GM12878 (cell line): ENCODE measurements around the gene MS4A4E. TPM values are rescaled to one million over a fixed set of nuclear protein-coding genes. Genes with fewer than 3 reads are reported as not detected.
A peak's percentile ranks its signal among the peaks of the same experiment; 100 is the strongest.

Experiments used
- BACH1 ChIP-seq: fragments of 450-650 bp; IDR thresholded peaks from 2 replicates; pipeline ENCODE4 v1.6.1; 2017; ENCODE audit warnings: mild to moderate bottlenecking, borderline replicate concordance
- BHLHE40 ChIP-seq, 2 experiments: fragments of 450-650 bp in 1 of 2; IDR thresholded peaks; 2 replicates each; pipeline ENCODE4 v1.6.1; 2011 to 2017; ENCODE audit warnings: low read depth in 2 of 2, borderline replicate concordance in 1 of 2, improper control_type of control experiment in 1 of 2, low read length in 1 of 2, mild to moderate bottlenecking in 1 of 2
- CEBPB ChIP-seq, 2 experiments: fragments of 150-350 bp in 1 of 2; IDR thresholded peaks; 2 replicates each; pipeline ENCODE4 v1.6.1; 2012 to 2014; ENCODE audit warnings: low read depth in 2 of 2, low read length in 2 of 2, borderline replicate concordance in 1 of 2, inconsistent platforms in 1 of 2
- DPF2 ChIP-seq: fragments of 450-650 bp; IDR thresholded peaks from 2 replicates; pipeline ENCODE4 v1.6.1; 2017; ENCODE audit warnings: mild to moderate bottlenecking
- EGR1 ChIP-seq, 2 experiments: IDR thresholded peaks; 1 replicate in 1 of 2; 2 replicates in 1 of 2; pipeline ENCODE4 v1.6.1; 2011 to 2012; ENCODE audit warnings: low read depth in 2 of 2, low read length in 2 of 2, borderline replicate concordance in 1 of 2, mild to moderate bottlenecking in 1 of 2, moderate library complexity in 1 of 2
- IKZF1 ChIP-seq: fragments of 450-650 bp; conservative IDR thresholded peaks from 2 replicates; pipeline ENCODE4 v1.6.1; 2017; ENCODE audit warnings: antibody characterized with exemption, mild to moderate bottlenecking
- IKZF2 ChIP-seq, 2 experiments: fragments of 450-650 bp; IDR thresholded peaks; 2 replicates each; pipeline ENCODE4 v1.6.1; 2017; ENCODE audit warnings: mild to moderate bottlenecking in 2 of 2, moderate library complexity in 2 of 2
- JUNB ChIP-seq: IDR thresholded peaks from 2 replicates; pipeline ENCODE4 v1.6.1; 2016; ENCODE audit warnings: antibody characterized with exemption, mild to moderate bottlenecking
- NBN ChIP-seq: fragments of 450-650 bp; IDR thresholded peaks from 2 replicates; pipeline ENCODE4 v1.6.1; 2016
- NFIC ChIP-seq: IDR thresholded peaks from 2 replicates; pipeline ENCODE4 v1.6.1; 2012; ENCODE audit warnings: low read depth, mild to moderate bottlenecking, inconsistent platforms, low read length, moderate library complexity
- POLR2AphosphoS2 ChIP-seq: IDR thresholded peaks from 2 replicates; pipeline ENCODE4 v1.6.1; 2011; ENCODE audit warnings: low read depth, mild to moderate bottlenecking, low read length, improper control_type of control experiment, moderate library complexity
- RELA ChIP-seq: fragments of 450-650 bp; IDR thresholded peaks from 2 replicates; pipeline ENCODE4 v1.8.0; 2014; ENCODE audit warnings: borderline replicate concordance; ENCODE audit not compliant: partially characterized antibody
- REST ChIP-seq: IDR thresholded peaks from 2 replicates; pipeline ENCODE4 v1.6.1; 2012; ENCODE audit warnings: mild to moderate bottlenecking, low read depth, low read length
- SIN3A ChIP-seq: IDR thresholded peaks from 2 replicates; pipeline ENCODE4 v1.6.1; 2012; ENCODE audit warnings: low read depth, low read length, improper control_type of control experiment
- SMARCA5 ChIP-seq: fragments of 450-650 bp; IDR thresholded peaks from 2 replicates; pipeline ENCODE4 v1.6.1; 2017; ENCODE audit warnings: mild to moderate bottlenecking
- polyA plus RNA-seq, 11 experiments: library from polyadenylated mRNA; depleted of rRNA in 4 of 11; unstranded in 6 of 11; stranded (reverse) in 5 of 11; fragments of >200 nt; fragmentation: Nextera tagmentation in 4 of 11; fragmentation: Illumina TruSeq in 1 of 11; extraction: Ambion mirVana in 4 of 11; extraction: Trizol in 1 of 11; gene quantifications; 1 replicate in 1 of 11; 2 replicates in 10 of 11; pipeline versions ENCODE4 v1.2.1 to v1.2.3, GENCODE V29; 2011 to 2016; ENCODE audit warnings: inconsistent platforms in 2 of 11, missing spikeins in 2 of 11, low read depth in 1 of 11
- total RNA-seq, 4 experiments: library from RNA; depleted of rRNA in 3 of 4; stranded (reverse); fragments of >200 nt in 3 of 4; fragmentation: Illumina TruSeq in 1 of 4; extraction: Trizol in 1 of 4; gene quantifications; 2 replicates each; pipeline versions ENCODE4 v1.2.1 to v1.2.3, GENCODE V29; 2013 to 2021

Gene MS4A4E
- total and polyA plus RNA-seq, 10 of the 15 experiments (the other 5 are each of a cell fraction or from before 2014, with no cell fraction given): 0.06 to 0.92 (median 0.45) TPM; not detected in 3

GRCh38 chr11:60175860-60176275 is 67.1 kb downstream of the MS4A4E start (continued):
- TF ChIP-seq REST (no peak), EGR1 (IDR thresholded peaks at IDR 0.05; ENCODE audit: borderline replicate concordance in 1 of 2, low read depth in 2 of 2, low read length in 2 of 2) (peak in 1 of 2 experiments; percentile 26; a peak in 1 of 3 replicates), IKZF2 (IDR thresholded peaks at IDR 0.05) (peak; percentile 73 to 85; a peak in 2 of 4 replicates), BHLHE40 (IDR thresholded peaks at IDR 0.05; ENCODE audit: borderline replicate concordance in 1 of 2, low read depth in 2 of 2, low read length in 1 of 2) (peak in 1 of 2 experiments; percentile 68; a peak in 1 of 4 replicates), SMARCA5 (no peak), NBN (peak; percentile 74), RELA (peak; percentile 32), SIN3A (no peak), CEBPB (IDR thresholded peaks at IDR 0.05; ENCODE audit: borderline replicate concordance in 1 of 2, low read depth in 2 of 2, low read length in 2 of 2) (no peak), POLR2AphosphoS2 (no peak), DPF2 (peak; percentile 77), IKZF1 (peak; percentile 89), BACH1 (no peak), NFIC (peak; percentile 56; the same call in 1 of the 2 replicates), JUNB (peak; percentile 38; the same call in 1 of the 2 replicates)
